Left ventricle myocardium inferior (tissue), 1 donor: Measurements from ENCODE around the gene PMVK. TPM values are rescaled to one million over a fixed set of nuclear protein-coding genes. Genes with fewer than 3 reads are reported as not detected.

Experiments used
- DNase-seq: peaks from one replicate; pipeline ENCODE4 v3.0.0-alpha.2; 2020
- H3K27ac ChIP-seq: fragments of 200-600 bp; replicated peaks from 2 replicates; pipeline ENCODE4 v1.8.0; 2021
- H3K27me3 ChIP-seq: fragments of 200-600 bp; 2 replicates; pipeline ENCODE4 v1.8.0; 2021; ENCODE audit warnings: low read depth
- H3K36me3 ChIP-seq: fragments of 200-600 bp; 2 replicates; pipeline ENCODE4 v1.8.0; 2021
- H3K4me1 ChIP-seq: fragments of 200-600 bp; 2 replicates; pipeline ENCODE4 v1.8.0; 2021
- H3K4me3 ChIP-seq: fragments of 200-600 bp; 2 replicates; pipeline ENCODE4 v1.8.0; 2021; ENCODE audit warnings: mild to moderate bottlenecking, moderate library complexity
- H3K9me3 ChIP-seq: fragments of 200-600 bp; replicated peaks from 2 replicates; pipeline ENCODE4 v1.8.0; 2021
- CTCF ChIP-seq: fragments of 200-600 bp; IDR thresholded peaks from 2 replicates; pipeline ENCODE4 v1.8.0; 2021; ENCODE audit warnings: antibody characterized with exemption, mild to moderate bottlenecking, borderline replicate concordance
- intact Hi-C: fragments of 100-400 bp; cut with micrococcal nuclease; formaldehyde crosslinking; loops from one replicate; pipeline ENCODE4 v1.11.0; 2022
- total RNA-seq: library from RNA; stranded (reverse); fragmentation: NEBNext Ultra II Directional; extraction: Animal tissue kit (Norgen Biotek cat#: 25700); gene quantifications from one replicate; pipeline ENCODE4 v1.2.1, GENCODE V29; 2021
- donor health status: DM: no; HTN: yes; CAD: no; lungs with severe emphysema.

The PMVK gene
- total RNA-seq, 1 donor from 2014 or later = 46.5 TPM

GRCh38 chr1:154902938-154903566, 33.5 kb downstream of the PMVK start:
- no peak for TF ChIP-seq CTCF
- Histone ChIP-seq H3K27ac (no peak overlapping the region), H3K36me3 (no peaks in the 10 kb centered on the region), H3K4me3 (no peak overlapping the region), H3K9me3 (no peaks in the 10 kb centered on the region), H3K4me1 (no peaks in the 10 kb centered on the region), H3K27me3 (no peaks in the 10 kb centered on the region)
- no peak for DNase-seq
- intact Hi-C loops = no loop called here

- no peak for DNase-seq
- TF ChIP-seq CTCF = no peak
- H3K4me1 ChIP-seq = no peaks in the 10 kb centered on the region
- no peak overlapping the region for H3K4me3 ChIP-seq
- intact Hi-C loops = no loop called here
- H3K27me3 ChIP-seq = no peaks in the 10 kb centered on the region
- H3K9me3 ChIP-seq = no peaks in the 10 kb centered on the region
- H3K36me3 ChIP-seq = no peaks in the 10 kb centered on the region
- no peak overlapping the region for H3K27ac ChIP-seq
These were observed 34.9 kb downstream of the PMVK start for GRCh38 chr1:154901591-154901990.

GRCh38 chr1:154899041-154899440, 37.5 kb downstream of the PMVK start:
- Histone ChIP-seq H3K9me3 (no peaks in the 10 kb centered on the region), H3K27ac (no peak overlapping the region), H3K27me3 (no peaks in the 10 kb centered on the region), H3K4me3 (no peak overlapping the region), H3K36me3 (no peaks in the 10 kb centered on the region), H3K4me1 (no peaks in the 10 kb centered on the region)
- DNase-seq = no peak
- intact Hi-C loops = no loop called here
- TF ChIP-seq CTCF = no peak

- intact Hi-C loops = no loop called here
- H3K27ac ChIP-seq = no peak overlapping the region
- TF ChIP-seq CTCF = no peak
These were observed 39.7 kb downstream of the PMVK start for GRCh38 chr1:154896771-154897286.

GRCh38 chr1:154895798-154896197, 40.7 kb downstream of the PMVK start:
- no peak overlapping the region for H3K4me3 ChIP-seq
- intact Hi-C loops = no loop called here
- no peaks in the 10 kb centered on the region for H3K36me3 ChIP-seq
- no peak for DNase-seq
- no peaks in the 10 kb centered on the region for H3K9me3 ChIP-seq
- H3K27me3 ChIP-seq = no peaks in the 10 kb centered on the region
- H3K27ac ChIP-seq = peak overlapping the region; percentile 37
- H3K4me1 ChIP-seq = no peaks in the 10 kb centered on the region
- no peak for TF ChIP-seq CTCF

More at GRCh38 chr1:154896771-154897286, 39.7 kb downstream of the PMVK start:
- H3K9me3 ChIP-seq = no peaks in the 10 kb centered on the region
- H3K36me3 ChIP-seq = no peaks in the 10 kb centered on the region
- no peak overlapping the region for H3K4me3 ChIP-seq
- H3K4me1 ChIP-seq = no peaks in the 10 kb centered on the region
- no peak for DNase-seq
- no peaks in the 10 kb centered on the region for H3K27me3 ChIP-seq
